Measurements from ENCODE around the gene CAPNS1.
A peak's percentile ranks its signal among the peaks of the same experiment; 100 is the strongest.

CAPNS1 gene

GRCh38 chr19:36111200-36111539 lies 28.7 kb upstream of the CAPNS1 start:
- TF ChIP-seq EZH2phosphoT487 (IDR thresholded peaks at IDR 0.05; ENCODE audit: low read length) (no peak), CTCF (IDR thresholded peaks at IDR 0.05; ENCODE audit: low read length) (no peak), EZH2 (optimal IDR thresholded peaks at IDR 0.05; ENCODE audit: low read depth, low read length) (no peak)
- H2AFZ ChIP-seq (ENCODE audit: low read length), result no peak overlapping the region
- peaks cover 8% of the 10 kb centered on the region; the same call in 1 of the 2 replicates for H3K4me1 ChIP-seq (ENCODE audit: low read length)
- H3K79me2 ChIP-seq (ENCODE audit: low read length), result peaks cover 18% of the 10 kb centered on the region
- no peak overlapping the region for H3K27ac ChIP-seq (ENCODE audit: low read length)
- H3K9ac ChIP-seq (ENCODE audit: low read length), result no peak overlapping the region
- no peak overlapping the region for H3K4me3 ChIP-seq (ENCODE audit: low read length)
- no peaks in the 10 kb centered on the region for H3K27me3 ChIP-seq (replicated peaks; ENCODE audit: insufficient read depth, low read length)
- H3F3A ChIP-seq (ENCODE audit: insufficient read depth, low read length), result no peaks in the 10 kb centered on the region; the same call in 1 of the 2 replicates
- H3K4me2 ChIP-seq (ENCODE audit: low read depth, low read length), result no peak overlapping the region
- no peaks in the 10 kb centered on the region for H3K36me3 ChIP-seq (replicated peaks; ENCODE audit: insufficient read depth, low read length)
- DNase-seq, result no peak
- no peaks in the 10 kb centered on the region for H3K9me3 ChIP-seq (replicated peaks; ENCODE audit: insufficient read depth, low read length)
- no peaks in the 10 kb centered on the region for H3K9me2 ChIP-seq (replicated peaks; ENCODE audit: insufficient read depth, low read length)
- H4K20me1 ChIP-seq (ENCODE audit: insufficient read depth, low read length), result no peaks in the 10 kb centered on the region

GRCh38 chr19:36112678-36113077 lies 27.2 kb upstream of the CAPNS1 start:
- Histone ChIP-seq H4K20me1 (ENCODE audit: insufficient read depth, low read length) (no peaks in the 10 kb centered on the region), H3K9ac (ENCODE audit: low read length) (no peak overlapping the region), H3K27ac (ENCODE audit: low read length) (no peak overlapping the region), H3K4me1 (ENCODE audit: low read length) (peaks cover 10% of the 10 kb centered on the region; the same call in 1 of the 2 replicates), H2AFZ (ENCODE audit: low read length) (no peak overlapping the region), H3K36me3 (replicated peaks; ENCODE audit: insufficient read depth, low read length) (no peaks in the 10 kb centered on the region), H3K4me2 (ENCODE audit: low read depth, low read length) (no peak overlapping the region), H3F3A (ENCODE audit: insufficient read depth, low read length) (no peaks in the 10 kb centered on the region), H3K79me2 (ENCODE audit: low read length) (peaks cover 23% of the 10 kb centered on the region), H3K27me3 (replicated peaks; ENCODE audit: insufficient read depth, low read length) (no peaks in the 10 kb centered on the region), H3K4me3 (ENCODE audit: low read length) (no peak overlapping the region), H3K9me2 (replicated peaks; ENCODE audit: insufficient read depth, low read length) (no peaks in the 10 kb centered on the region), H3K9me3 (replicated peaks; ENCODE audit: insufficient read depth, low read length) (no peaks in the 10 kb centered on the region)
- TF ChIP-seq CTCF (IDR thresholded peaks at IDR 0.05; ENCODE audit: low read length) (no peak), EZH2phosphoT487 (IDR thresholded peaks at IDR 0.05; ENCODE audit: low read length) (no peak), EZH2 (optimal IDR thresholded peaks at IDR 0.05; ENCODE audit: low read depth, low read length) (no peak)
- DNase-seq, result no peak

- H3K36me3 ChIP-seq (replicated peaks; ENCODE audit: insufficient read depth, low read length), result no peaks in the 10 kb centered on the region
- H4K20me1 ChIP-seq (ENCODE audit: insufficient read depth, low read length), result no peaks in the 10 kb centered on the region
- H3K27me3 ChIP-seq (replicated peaks; ENCODE audit: insufficient read depth, low read length), result no peaks in the 10 kb centered on the region
- no peak overlapping the region for H2AFZ ChIP-seq (ENCODE audit: low read length)
- peak overlapping the region; percentile 94; the same call in 1 of the 2 replicates for H3K4me3 ChIP-seq (ENCODE audit: low read length)
- no peak overlapping the region for H3K9ac ChIP-seq (ENCODE audit: low read length)
- H3K9me2 ChIP-seq (replicated peaks; ENCODE audit: insufficient read depth, low read length), result no peaks in the 10 kb centered on the region
- no peak overlapping the region for H3K27ac ChIP-seq (ENCODE audit: low read length)
- no peaks in the 10 kb centered on the region for H3K9me3 ChIP-seq (replicated peaks; ENCODE audit: insufficient read depth, low read length)
- TF ChIP-seq EZH2 (optimal IDR thresholded peaks at IDR 0.05; ENCODE audit: low read depth, low read length) (no peak), CTCF (IDR thresholded peaks at IDR 0.05; ENCODE audit: low read length) (no peak), EZH2phosphoT487 (IDR thresholded peaks at IDR 0.05; ENCODE audit: low read length) (no peak)
- H3K4me2 ChIP-seq (ENCODE audit: low read depth, low read length), result peak overlapping the region; percentile 93; the same call in 1 of the 2 replicates
- peaks cover 23% of the 10 kb centered on the region for H3K79me2 ChIP-seq (ENCODE audit: low read length)
- H3F3A ChIP-seq (ENCODE audit: insufficient read depth, low read length), result no peaks in the 10 kb centered on the region
- DNase-seq, result no peak
- H3K4me1 ChIP-seq (ENCODE audit: low read length), result peaks cover 10% of the 10 kb centered on the region; the same call in 1 of the 2 replicates
Measured at GRCh38 chr19:36113425-36113824, 26.4 kb upstream of the CAPNS1 start.
